Stimulated activated CD8-positive, alpha-beta memory T cell treated with anti-CD3 and anti-CD28 coated beads, Interleukin-15, amount 100 ng/mL, for 24 hours (primary cell): ENCODE data around the gene RGR.
"Not testable (repeated sequence)": the region's sequence is repeated elsewhere in the genome, so short reads cannot be mapped to it uniquely, and the experiment has no call there.

Source experiments
- DNase-seq: peaks from one replicate; pipeline ENCODE4 v3.0.0-alpha.2; 2020; ENCODE audit warnings: low read depth

The RGR gene

DNA sequence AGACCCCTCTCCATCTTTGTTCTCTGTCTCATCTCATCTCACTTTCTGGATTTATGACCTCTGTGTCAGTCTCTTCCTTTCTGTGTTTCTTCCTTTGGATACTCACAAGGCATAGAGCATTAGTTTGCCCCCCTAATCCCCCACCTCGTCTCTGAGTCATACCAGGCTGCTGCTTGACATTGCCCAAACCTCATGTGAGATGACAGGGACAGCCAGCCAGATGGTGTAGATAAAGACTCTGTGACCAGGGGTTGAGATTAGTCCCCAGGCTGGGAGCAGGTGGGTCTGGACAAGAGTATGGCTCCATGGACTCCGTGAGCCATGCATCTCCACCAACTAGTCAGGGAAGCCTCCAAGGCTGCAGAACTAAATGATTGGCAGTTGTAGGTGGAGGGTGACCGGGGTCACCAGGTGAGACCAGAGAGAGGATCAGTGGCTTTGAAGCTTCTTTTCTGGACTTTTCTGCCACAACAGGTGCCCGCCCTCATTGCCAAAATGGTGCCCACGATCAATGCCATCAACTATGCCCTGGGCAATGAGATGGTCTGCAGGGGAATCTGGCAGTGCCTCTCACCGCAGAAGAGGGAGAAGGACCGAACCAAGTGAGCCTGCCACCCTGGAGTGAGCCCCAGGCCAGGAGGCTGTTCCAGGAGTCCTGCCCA is 13.3 kb downstream of the RGR start:
- DNase-seq: no peak

DNA sequence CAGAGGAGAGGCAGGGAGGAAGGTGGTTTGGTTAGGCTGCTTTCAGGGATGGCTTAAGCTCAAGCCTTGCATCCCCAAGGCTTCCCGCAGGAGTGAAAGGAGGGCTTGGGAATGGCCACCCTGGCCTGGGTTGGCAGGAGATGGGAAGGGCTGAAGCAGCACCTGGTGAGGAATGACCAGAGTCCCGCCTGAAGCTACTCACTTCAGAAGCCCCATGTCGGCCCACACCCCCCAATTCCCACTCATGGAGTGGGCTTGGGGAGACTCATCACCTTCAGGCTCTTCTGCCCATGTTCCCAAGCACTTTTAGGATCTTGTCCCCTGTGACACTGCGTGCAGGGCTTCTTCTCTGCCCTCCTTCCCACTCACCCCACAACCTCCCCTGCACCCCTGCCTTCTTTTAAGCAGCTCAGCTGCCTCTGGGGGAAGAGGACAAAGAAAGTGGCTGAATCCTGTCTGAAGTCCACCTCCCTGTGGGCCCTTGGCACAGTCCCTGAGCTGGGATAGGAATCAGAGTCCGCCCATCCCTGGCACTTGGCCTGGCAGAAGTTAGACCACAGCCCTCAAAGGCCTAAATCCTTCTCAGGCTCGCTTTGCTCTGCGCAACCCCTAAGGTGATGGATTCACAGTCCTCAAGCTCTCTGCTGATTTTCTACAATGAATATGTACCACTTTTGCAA is 16.5 kb downstream of the RGR start:
- no peak for DNase-seq

DNA sequence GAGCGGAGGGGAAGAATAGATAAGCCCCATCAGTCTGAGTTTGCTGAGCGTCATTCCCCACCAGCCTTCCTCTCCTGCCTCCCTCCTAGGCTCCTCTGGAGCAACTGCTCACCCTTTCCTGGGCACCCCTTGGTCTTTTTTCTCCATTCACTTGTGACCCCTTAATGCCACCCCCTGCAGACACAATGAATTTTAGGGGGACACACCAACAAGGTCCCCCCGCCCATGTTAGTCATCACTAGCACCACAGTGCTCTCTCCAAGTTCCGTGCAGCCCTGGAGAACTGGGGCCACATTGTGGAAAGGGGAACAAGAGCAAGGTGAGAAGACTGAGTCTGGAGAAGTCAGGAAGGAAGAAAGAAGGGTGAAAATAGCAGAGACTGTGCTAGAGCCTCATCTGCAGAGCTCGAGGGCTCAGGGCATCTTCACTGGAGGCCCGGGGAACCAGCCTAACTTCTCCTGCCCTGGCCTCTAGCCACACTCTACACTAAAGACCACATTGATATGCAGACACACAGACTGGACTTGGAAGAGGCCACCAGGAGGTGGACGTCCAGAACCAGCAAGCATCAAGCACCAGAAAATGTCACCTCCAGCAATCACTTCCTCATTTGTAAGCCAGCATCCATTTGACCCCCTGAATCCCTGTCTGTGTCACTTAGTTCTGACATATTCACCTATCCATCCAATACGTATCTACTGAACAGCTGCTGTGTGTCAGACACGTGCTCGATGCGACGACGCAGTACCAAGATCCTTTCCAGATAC is 17.5 kb downstream of the RGR start:
- no peak for DNase-seq

DNA sequence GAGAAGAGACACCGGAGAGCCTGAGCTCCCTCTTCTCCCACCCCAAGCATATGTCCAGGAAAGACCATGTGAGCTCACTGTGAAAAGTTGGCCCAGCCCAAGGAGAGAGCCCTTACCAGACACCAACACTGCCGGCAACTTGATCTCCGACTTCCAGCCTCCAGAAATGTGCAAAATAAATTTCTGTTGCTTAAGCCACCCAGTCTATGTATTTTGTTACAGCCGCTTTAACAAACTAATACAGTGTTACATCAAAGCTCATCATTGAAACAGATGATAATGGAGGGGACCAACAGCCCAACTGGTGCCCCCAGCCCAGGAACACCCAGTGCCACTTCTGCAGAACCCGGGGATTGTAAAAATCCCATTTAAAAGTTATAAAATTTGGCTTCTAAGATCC is 18.9 kb downstream of the RGR start:
- DNase-seq: no peak

DNA sequence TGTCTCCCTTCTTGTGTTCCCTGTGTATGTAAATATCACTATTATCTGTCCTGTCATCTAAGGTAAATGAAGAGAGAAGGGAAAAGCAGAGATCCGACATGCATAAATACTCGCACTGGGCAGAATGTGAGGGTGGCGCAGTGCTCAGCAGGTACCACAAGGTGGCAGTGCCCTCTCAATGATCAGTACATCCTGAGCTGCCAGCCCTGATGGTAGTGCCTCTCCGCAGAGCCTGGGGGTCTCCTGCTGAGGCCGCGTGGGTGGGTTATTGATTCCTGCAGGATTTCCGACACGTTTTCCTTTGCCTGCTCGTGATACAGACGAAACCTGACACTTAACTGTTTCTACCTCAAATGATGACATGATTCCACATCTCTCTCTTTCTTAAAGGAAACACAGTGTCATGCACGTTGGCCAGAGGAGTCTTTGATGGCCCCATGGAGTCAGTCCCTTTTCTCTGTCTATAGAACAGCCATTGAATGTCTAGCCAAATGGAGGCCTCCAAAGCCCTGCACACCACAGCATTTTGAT is 19.8 kb downstream of the RGR start:
- DNase-seq: peak; percentile 33

DNA sequence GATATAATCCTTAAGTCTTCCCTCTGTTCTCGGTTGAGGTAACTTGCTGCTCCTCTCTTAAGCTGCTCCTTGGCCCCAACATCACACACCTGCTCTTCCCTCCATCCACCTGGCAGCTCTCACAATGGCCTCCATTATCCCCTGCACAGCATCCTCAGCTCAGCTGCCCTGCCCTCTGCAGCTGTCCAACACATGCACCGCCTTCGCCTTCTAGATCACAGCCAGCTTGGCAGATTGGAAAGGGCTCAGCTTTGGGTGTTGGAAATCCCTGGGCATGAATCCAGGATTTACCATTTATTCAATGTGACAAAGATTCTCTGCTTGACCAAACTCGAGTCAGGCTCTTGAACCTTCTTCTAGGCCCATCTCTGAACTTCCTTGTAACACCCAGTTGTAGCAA is 20.6 kb downstream of the RGR start:
- DNase-seq: no peak

DNA sequence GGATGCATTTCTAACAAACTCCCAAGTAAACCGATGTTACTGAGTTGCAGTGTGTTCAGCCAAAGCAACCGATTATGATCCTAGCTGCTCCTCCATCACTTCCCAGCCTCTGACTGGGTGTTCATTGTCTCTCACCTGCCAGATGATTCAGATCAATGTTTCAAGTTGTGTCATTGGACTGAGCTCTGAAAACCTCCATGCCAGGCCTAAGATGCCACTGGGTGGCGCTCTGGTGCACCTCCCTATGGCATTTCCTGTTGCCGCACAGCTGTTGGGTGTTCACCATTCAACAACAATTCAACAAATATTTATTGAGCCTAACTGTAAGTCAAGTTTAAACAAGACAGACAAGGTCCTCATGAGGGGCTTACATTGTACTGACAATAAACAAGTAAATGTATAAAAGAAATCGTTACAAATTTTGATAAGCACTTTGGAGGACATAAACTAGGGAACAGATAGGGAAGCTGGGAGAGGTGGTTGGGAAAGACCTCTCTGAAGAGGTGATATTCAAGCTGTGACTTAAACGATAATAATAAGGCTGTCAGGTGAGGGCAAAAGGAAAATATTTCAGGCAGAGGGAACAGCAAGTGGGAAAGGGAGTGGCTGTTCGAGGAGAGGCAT is 22.8 kb downstream of the RGR start:
- DNase-seq: peak; percentile 40

DNA sequence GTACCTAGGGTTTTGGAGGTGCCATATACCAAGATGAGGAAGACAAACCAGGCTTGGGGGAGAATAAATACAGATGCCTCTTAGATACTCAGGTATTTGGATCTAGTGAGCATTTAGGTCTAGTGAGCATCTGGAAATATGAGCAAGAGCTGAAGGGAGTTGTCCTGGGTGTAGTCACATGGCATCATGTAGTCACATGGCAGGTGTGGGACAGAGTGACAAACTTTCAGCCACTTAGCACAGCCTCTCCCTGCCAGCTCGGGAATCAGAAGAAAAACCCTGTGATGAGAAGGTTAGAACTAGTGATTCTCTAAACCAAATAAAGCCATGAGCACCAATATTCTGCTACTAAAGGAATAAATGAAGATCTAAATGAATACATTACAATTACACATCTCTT is 24.3 kb downstream of the RGR start:
- DNase-seq: no peak

DNA sequence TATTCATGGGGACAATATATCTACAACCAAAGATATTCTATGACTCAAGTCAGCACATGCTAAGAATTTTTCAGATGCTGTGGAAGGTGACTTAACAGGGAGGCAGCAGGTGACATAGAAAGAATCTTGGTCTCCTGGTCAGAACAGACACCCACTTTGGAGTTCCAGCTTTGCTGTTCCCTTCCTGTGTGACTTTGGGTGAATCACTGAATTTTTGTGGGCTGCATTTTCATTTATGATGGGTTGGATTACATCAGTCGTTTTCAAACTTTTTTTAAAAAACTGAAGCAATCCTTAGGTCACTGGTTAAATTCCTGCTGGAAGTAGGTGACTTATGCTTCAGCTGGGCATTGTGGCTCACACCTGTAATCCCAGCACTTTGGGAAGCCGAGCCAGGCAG is 24.9 kb downstream of the RGR start:
- DNase-seq: no peak

DNA sequence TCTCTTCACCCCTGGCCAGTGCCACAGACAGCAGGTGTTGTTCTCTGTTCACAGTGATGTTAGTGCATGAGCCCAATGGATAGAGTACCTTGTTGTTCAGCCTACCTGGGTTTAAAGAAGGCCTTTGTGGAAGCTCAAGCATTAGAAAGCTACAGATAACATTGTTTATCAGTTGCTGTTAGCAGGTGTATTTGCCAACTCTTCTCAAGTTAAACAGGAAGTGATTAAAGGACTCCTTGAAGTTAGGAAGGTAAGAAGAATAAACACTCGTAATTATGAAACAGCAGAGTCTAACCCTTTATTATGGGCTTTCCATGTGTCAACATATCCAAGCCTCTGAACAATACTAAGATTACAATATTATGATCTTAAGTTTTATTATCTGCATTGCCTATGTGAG is 25.9 kb downstream of the RGR start:
- no peak for DNase-seq

DNA sequence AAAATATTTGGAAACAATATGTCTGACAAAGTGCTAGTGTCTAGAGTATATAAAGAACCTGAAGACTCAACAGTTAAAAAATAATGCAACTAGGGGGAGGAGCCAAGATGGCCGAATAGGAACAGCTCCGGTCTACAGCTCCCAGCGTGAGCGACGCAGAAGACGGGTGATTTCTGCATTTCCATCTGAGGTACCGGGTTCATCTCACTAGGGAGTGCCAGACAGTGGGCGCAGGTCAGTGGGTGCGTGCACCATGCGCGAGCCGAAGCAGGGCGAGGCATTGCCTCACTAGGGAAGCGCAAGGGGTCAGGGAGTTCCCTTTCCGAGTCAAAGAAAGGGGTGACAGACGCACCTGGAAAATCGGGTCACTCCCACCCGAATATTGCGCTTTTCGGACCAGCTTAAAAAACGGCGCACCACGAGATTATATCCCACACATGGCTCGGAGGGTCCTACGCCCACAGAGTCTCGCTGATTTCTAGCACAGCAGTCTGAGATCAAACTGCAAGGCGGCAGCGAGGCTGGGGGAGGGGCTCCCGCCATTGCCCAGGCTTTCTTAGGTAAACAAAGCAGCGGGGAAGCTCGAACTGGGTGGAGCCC is 35.1 kb downstream of the RGR start:
- DNase-seq: not testable (repeated sequence)

DNA sequence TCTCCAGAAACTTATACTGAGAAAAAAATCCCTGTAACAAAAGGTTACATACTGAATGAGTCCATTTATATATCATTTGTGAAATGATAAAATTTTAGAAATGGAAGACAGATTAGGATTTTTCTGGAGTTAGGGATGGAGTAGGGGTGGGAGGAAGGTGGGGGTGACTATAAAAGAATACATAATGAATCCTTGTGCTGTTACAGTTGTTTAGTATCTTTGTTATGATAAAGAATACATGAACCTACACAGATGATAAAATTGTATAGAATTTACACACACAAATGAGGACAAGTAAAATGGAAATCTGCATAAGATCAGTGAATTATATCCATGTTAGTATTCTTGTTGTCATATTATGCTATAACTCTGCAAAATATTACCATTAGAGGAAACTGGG is 41.8 kb downstream of the RGR start:
- no peak for DNase-seq

DNA sequence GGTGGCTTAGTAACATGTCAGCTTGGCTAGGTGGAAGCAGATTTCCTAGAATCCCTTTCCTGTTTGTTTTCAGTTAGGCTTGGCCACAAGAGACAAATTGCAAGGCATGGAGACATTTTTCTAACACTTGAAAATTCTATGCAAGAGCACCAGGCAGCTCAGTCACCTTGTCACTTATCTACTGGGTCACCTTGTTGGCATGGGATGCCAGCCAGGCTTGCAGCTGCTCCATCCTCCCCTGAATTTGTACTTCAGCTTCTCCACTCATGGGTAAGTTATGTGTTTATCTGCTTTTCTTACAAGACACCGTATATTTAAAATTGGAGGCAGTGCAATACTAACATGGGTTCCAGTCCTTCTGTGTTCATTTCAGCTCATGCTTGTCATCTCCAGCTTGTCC is 43.3 kb downstream of the RGR start:
- no peak for DNase-seq

DNA sequence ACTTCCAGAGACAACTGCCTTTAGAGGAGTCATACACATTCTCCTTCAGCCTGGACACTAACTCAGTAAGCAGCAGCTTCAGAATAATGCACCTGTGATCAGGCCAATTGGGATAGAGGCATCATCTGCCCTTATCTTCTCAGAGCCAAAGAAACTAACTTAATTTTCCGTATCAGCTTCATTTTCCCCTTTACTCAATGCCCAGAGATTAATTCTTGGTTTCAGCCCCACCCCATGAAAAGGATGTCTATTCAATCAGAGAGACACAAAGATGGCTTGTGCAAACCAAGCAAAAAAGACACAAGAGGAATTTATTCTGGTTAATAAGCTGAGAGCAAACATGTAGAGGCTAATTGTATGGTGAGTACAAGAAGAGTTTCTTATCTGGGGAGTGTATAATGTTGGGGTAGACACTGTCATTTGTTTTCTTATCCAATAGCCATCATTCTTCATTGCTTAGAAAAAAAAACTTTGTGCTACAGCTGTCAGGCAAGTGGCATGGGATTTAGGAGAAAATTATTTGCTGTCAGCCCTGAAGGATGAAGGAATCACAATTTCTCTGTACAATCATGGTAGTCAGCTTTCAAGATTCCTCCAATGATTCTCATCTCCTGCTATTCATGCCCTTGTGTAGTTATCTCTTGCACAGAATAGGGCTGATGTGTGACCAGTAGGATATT is 44.8 kb downstream of the RGR start:
- no peak for DNase-seq

DNA sequence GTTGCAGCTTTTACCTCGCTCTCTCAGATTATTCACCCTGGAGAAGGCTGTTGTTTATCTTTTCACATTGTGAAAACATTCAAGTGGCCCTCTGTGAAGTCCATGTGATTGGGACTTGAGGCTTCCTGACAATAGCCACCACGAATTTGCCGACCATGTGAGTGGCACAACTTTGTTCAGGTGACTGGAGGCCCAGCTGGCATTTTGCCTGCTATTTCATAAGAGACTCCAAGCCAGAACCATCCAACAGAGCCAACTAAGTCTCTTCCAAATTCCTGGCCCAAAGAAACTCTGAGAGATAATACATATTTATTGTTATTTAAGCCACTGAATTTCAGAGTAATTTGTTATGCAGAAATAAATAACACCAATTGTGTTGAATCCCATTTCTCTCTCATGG is 45.4 kb downstream of the RGR start:
- no peak for DNase-seq

DNA sequence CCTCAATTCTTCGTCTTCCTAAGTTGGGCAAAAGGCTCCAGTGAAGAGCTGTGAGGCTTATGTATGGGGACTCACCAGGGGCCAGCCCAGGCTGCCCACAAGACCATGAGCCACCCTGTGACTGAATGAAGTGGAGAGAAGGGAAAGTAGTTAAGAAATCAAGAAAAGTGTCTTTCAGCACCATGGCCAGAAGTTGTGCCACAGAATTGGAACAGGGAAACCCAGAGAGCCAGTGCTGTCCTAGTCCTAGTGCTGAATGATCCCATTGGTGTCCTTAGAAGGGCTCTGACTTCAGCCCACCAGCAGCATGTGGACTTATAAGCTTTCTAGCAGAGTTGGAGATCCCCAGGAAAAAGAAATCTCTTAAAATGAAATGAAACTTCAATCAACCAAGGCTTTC is 46.5 kb downstream of the RGR start:
- DNase-seq: no peak

DNA sequence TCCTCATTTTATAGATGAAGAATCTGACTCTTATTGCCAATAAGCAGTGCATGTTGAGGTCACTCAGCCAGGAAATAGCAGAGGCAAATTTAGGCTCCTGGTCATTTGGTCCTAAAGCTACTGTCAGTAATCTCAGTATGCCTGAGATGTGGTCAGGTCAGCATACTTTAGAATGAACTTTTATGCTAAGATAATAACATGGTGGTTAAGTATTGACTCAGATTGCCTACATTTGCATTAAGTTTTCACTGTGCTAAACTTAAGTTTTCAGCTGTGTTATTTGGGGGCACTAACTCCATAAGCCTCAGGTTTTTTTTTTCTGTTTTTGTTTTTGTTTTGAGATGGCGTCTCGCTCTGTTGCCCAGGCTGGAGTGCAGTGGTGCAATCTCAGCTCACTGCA is 47.6 kb downstream of the RGR start:
- DNase-seq: no peak

DNA sequence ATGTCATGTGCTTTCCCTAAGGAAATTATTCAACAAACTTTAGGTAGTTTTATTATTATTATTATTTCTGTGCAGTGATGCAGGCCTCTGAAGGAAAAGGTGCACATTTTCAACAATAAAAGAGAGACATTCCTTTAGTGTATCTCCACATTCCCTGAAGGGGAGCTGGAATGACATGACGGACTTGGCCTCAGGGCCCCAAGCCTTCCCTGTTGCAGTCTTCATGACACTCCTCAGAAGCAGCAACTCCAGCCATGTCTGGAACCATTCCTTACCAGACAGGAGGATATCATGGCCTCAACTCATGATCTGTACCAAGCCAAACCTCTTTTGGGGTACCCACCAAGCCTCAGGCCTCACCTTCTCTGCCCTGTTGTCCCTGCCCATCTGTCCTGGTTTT is 48.3 kb downstream of the RGR start:
- DNase-seq: no peak

DNA sequence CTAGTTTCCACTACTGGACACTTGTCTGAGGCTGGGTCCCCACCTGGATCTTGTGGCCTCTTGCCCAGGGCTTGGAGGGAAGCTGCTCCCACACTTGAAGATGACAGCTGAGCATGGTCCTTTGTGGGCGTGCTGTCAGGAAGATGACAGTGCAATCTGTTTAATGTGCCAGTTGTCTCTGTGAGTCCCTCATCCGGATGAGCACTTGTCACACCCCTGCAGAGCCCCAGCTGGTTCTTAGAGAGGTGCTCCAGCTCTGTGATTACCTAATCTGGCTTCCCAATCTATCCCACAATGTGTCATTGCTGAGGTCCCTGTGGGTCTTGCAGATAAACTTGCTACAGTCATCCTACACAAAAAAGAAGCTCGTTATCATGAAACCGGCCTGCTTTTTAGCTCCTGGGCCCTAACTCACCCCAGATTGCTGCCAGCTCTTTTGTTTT is 48.7 kb downstream of the RGR start:
- no peak for DNase-seq

DNA sequence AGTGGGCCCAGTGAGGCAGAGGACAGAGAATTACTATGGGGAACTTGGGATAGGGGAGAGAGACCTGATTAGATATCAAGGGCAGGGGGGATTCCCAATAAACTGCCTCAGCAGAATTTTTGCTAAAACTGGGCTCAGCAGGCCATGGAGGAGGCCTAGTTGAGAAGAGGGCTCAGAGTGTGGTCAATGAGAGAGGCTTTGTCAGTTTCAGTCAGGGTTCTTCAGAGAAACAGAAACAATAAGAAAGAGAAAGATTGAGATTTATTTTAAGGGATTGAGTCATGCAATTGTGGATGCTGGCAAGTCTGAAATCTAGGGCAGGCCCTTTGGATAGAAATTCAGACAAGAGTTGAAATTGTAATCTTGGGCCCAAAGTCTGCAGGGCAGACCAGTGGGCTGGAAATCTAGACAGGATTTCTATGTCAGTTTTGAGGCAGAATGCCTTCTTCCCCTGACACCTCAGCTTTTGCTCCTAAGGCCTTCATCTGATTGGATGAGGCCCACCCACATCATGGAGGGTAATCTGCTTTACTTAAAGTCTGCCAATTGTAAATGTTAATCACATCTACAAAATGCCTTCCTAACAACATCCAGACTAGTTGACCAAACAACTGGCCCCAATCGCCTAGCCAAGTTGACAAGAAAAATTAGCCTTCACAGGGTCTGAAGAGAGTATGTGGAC is 50.1 kb downstream of the RGR start:
- DNase-seq: no peak
